H1 (cell line): ENCODE data around the gene RGS6. TPM values are rescaled to one million over a fixed set of nuclear protein-coding genes. Genes with fewer than 3 reads are reported as not detected.

Experiments
- CTCF ChIA-PET: fragments of 300-600 bp; sonication (Branson Sonifier 250); formaldehyde crosslinking; loops from one replicate; lab custom pipeline; 2021; ENCODE audit not compliant: partially characterized antibody; lab: Charles Lee
- POLR2A ChIA-PET: fragments of 300-600 bp; sonication (Branson Sonifier 250); formaldehyde crosslinking; loops from one replicate; lab custom pipeline; 2021; ENCODE audit warnings: inconsistent platforms; ENCODE audit not compliant: partially characterized antibody; lab: Charles Lee
- DNase-seq, 2 experiments: peaks; one replicate each; pipeline versions ENCODE4 v3.0.0 to v3.0.0-alpha.2; 2010 to 2022; ENCODE audit warnings: low spot score in 2 of 2, low read depth in 1 of 2, mixed read lengths in 1 of 2
- FAIRE-seq: peaks from 2 replicates; lab custom pipeline; 2011; peaks lifted over from hg19 to GRCh38; lab: Jason Lieb, UNC
- H2AFZ ChIP-seq: 2 replicates; pipeline ENCODE4 v1.8.1; 2012; ENCODE audit warnings: low read length, inconsistent platforms
- H2AK5ac ChIP-seq: 2 replicates; pipeline ENCODE4 v1.6.1; 2013; ENCODE audit warnings: low read depth, low read length
- H2BK120ac ChIP-seq: replicated peaks from 2 replicates; pipeline ENCODE3; 2013; ENCODE audit warnings: low read depth, low read length, inconsistent platforms
- H2BK12ac ChIP-seq: 2 replicates; pipeline ENCODE4 v1.6.1; 2013; ENCODE audit warnings: low read depth, low read length
- H2BK15ac ChIP-seq: 2 replicates; pipeline ENCODE4 v1.6.1; 2013; ENCODE audit warnings: low read length
- H2BK20ac ChIP-seq: 2 replicates; pipeline ENCODE4 v1.6.1; 2013; ENCODE audit warnings: low read length
- H2BK5ac ChIP-seq: 2 replicates; pipeline ENCODE4 v1.6.1; 2013; ENCODE audit warnings: low read depth, low read length
- H3K14ac ChIP-seq: 2 replicates; pipeline ENCODE4 v1.6.1; 2013; ENCODE audit warnings: inconsistent platforms; ENCODE audit not compliant: insufficient read length
- H3K18ac ChIP-seq: 2 replicates; pipeline ENCODE4 v1.6.1; 2013; ENCODE audit warnings: low read length; ENCODE audit errors: extremely low read depth
- H3K23ac ChIP-seq: 2 replicates; pipeline ENCODE4 v1.6.1; 2013; ENCODE audit warnings: inconsistent platforms; ENCODE audit not compliant: insufficient read length
- H3K23me2 ChIP-seq: 2 replicates; pipeline ENCODE4 v1.6.1; 2013; ENCODE audit warnings: low read depth, low read length
- H3K27ac ChIP-seq: 2 replicates; pipeline ENCODE4 v1.6.1; 2011; ENCODE audit warnings: low read depth, low read length, inconsistent platforms
- H3K27me3 ChIP-seq, 4 experiments: replicated peaks in 1 of 4; 1 replicate in 1 of 4; 2 replicates in 3 of 4; pipeline versions ENCODE4 v1.6.1 to v1.8.1; 2011 to 2013; ENCODE audit warnings: low read length in 3 of 4, mild to moderate bottlenecking in 3 of 4, inconsistent platforms in 2 of 4, mixed read lengths in 2 of 4, moderate library complexity in 1 of 4; ENCODE audit not compliant: control insufficient read depth in 3 of 4, insufficient read depth in 3 of 4; ENCODE audit errors: extremely low read depth in 1 of 4
- H3K36me3 ChIP-seq, 4 experiments: 2 replicates each; pipeline versions ENCODE4 v1.6.1 to v1.8.1; 2011 to 2013; ENCODE audit warnings: mild to moderate bottlenecking in 4 of 4, low read length in 3 of 4, moderate library complexity in 2 of 4, control low read depth in 1 of 4, inconsistent platforms in 1 of 4; ENCODE audit not compliant: insufficient read depth in 4 of 4, control insufficient read depth in 2 of 4
- H3K4ac ChIP-seq: replicated peaks from 2 replicates; pipeline ENCODE3; 2013; ENCODE audit warnings: low read length, low read depth, mixed read lengths, inconsistent platforms; ENCODE audit not compliant: insufficient read length
- H3K4me1 ChIP-seq, 4 experiments: replicated peaks in 1 of 4; 1 replicate in 1 of 4; 2 replicates in 3 of 4; pipeline versions ENCODE4 v1.6.1 to v1.8.1; 2011 to 2013; ENCODE audit warnings: low read length in 3 of 4, inconsistent platforms in 2 of 4, mixed read lengths in 1 of 4; ENCODE audit not compliant: insufficient read depth in 4 of 4, control insufficient read depth in 3 of 4
- H3K4me2 ChIP-seq, 2 experiments: 2 replicates each; pipeline versions ENCODE4 v1.6.1 to v1.8.1; 2011 to 2013; ENCODE audit warnings: low read depth in 2 of 2, low read length in 2 of 2, control low read depth in 1 of 2, inconsistent platforms in 1 of 2, mild to moderate bottlenecking in 1 of 2; ENCODE audit not compliant: insufficient read depth in 1 of 2
- H3K4me3 ChIP-seq, 4 experiments: fragments of 200-600, 300-600 bp in 1 of 4; sonication (generic), shearing (Covaris generic), sonication (Bioruptor Twin) in 1 of 4; 2 replicates each; pipeline versions ENCODE4 v1.5.1 to v1.8.1; 2011 to 2016; ENCODE audit warnings: low read length in 4 of 4, low read depth in 3 of 4, control low read depth in 2 of 4, inconsistent platforms in 2 of 4, mild to moderate bottlenecking in 2 of 4, mixed read lengths in 1 of 4, moderate library complexity in 1 of 4; ENCODE audit not compliant: insufficient read depth in 2 of 4; ENCODE audit errors: extremely low read depth in 1 of 4
- H3K56ac ChIP-seq: replicated peaks from 2 replicates; pipeline ENCODE3; 2013; ENCODE audit warnings: low read depth, mild to moderate bottlenecking, mixed read lengths, low read length, inconsistent platforms; ENCODE audit not compliant: insufficient read length
- H3K79me1 ChIP-seq: 2 replicates; pipeline ENCODE4 v1.6.1; 2013; ENCODE audit warnings: low read depth, low read length, control low read depth
- H3K79me2 ChIP-seq, 2 experiments: 2 replicates each; pipeline versions ENCODE4 v1.6.1 to v1.8.1; 2012 to 2013; ENCODE audit warnings: low read length in 2 of 2, mild to moderate bottlenecking in 2 of 2, inconsistent platforms in 1 of 2; ENCODE audit not compliant: insufficient read depth in 2 of 2, control insufficient read depth in 1 of 2
- H3K9ac ChIP-seq, 4 experiments: replicated peaks in 1 of 4; 1 replicate in 1 of 4; 2 replicates in 3 of 4; pipeline versions ENCODE4 v1.6.1 to v1.8.1; 2011 to 2013; ENCODE audit warnings: low read depth in 3 of 4, low read length in 3 of 4, control low read depth in 2 of 4, mild to moderate bottlenecking in 2 of 4, moderate library complexity in 2 of 4, inconsistent platforms in 1 of 4; ENCODE audit errors: extremely low read depth in 1 of 4
- H3K9me3 ChIP-seq, 2 experiments: 2 replicates each; pipeline versions ENCODE4 v1.6.1 to v1.8.1; 2012 to 2013; ENCODE audit warnings: mild to moderate bottlenecking in 2 of 2, moderate library complexity in 2 of 2, control low read depth in 1 of 2, inconsistent platforms in 1 of 2, low read depth in 1 of 2, low read length in 1 of 2, mixed read lengths in 1 of 2; ENCODE audit not compliant: insufficient read depth in 2 of 2
- H4K20me1 ChIP-seq, 2 experiments: replicated peaks in 1 of 2; 2 replicates each; pipeline versions ENCODE3 to v1.8.1; 2011 to 2013; ENCODE audit warnings: inconsistent platforms in 2 of 2, low read length in 2 of 2, mild to moderate bottlenecking in 1 of 2; ENCODE audit not compliant: insufficient read depth in 2 of 2, control insufficient read depth in 1 of 2
- H4K5ac ChIP-seq: 2 replicates; pipeline ENCODE4 v1.6.1; 2013; ENCODE audit warnings: low read length, low read depth, mixed read lengths, inconsistent platforms; ENCODE audit not compliant: insufficient read length
- H4K8ac ChIP-seq: 2 replicates; pipeline ENCODE4 v1.8.0; 2013; ENCODE audit warnings: mild to moderate bottlenecking, moderate library complexity, low read length, inconsistent platforms; ENCODE audit not compliant: insufficient read depth; ENCODE audit errors: extremely low read depth
- H4K91ac ChIP-seq: replicated peaks from 2 replicates; pipeline ENCODE3; 2013; ENCODE audit warnings: low read length, mixed read lengths, inconsistent platforms; ENCODE audit not compliant: insufficient read length
- ASH2L ChIP-seq: fragments of 200-600, 300-600 bp; sonication (generic); IDR thresholded peaks from one replicate; pipeline ENCODE4 v1.7.1; 2017; ENCODE audit warnings: low read length
- CHD2 ChIP-seq: IDR thresholded peaks from 2 replicates; pipeline ENCODE4 v1.6.1; 2012; ENCODE audit warnings: low read length, improper control_type of control experiment
- EGR1 ChIP-seq: IDR thresholded peaks from 2 replicates; pipeline ENCODE4 v1.6.1; 2011; ENCODE audit warnings: low read depth, low read length, borderline replicate concordance
- KDM1A ChIP-seq: fragments of 200-600, 300-600 bp; sonication (generic); IDR thresholded peaks from 2 replicates; pipeline ENCODE4 v1.7.1; 2016; ENCODE audit warnings: mild to moderate bottlenecking, low read length, borderline replicate concordance
- NANOG ChIP-seq: IDR thresholded peaks from 2 replicates; pipeline ENCODE4 v1.6.1; 2011; ENCODE audit warnings: low read length, low read depth, mild to moderate bottlenecking, inconsistent platforms; ENCODE audit not compliant: insufficient read depth, poor library complexity, severe bottlenecking
- NRF1 ChIP-seq: IDR thresholded peaks from 2 replicates; pipeline ENCODE4 v1.6.1; 2011; ENCODE audit warnings: mild to moderate bottlenecking, low read depth, low read length, improper control_type of control experiment
- POLR2A ChIP-seq, 2 experiments: IDR thresholded peaks; 1 replicate in 1 of 2; 2 replicates in 1 of 2; pipeline ENCODE4 v1.6.1; 2011; ENCODE audit warnings: low read depth in 2 of 2, low read length in 2 of 2, mild to moderate bottlenecking in 2 of 2; ENCODE audit errors: control extremely low read depth in 1 of 2
- POU5F1 ChIP-seq: IDR thresholded peaks from 2 replicates; pipeline ENCODE4 v1.6.1; 2011; ENCODE audit warnings: low read depth, mild to moderate bottlenecking, low read length, moderate library complexity
- RFX5 ChIP-seq: IDR thresholded peaks from 2 replicates; pipeline ENCODE4 v1.6.1; 2011; ENCODE audit warnings: low read depth, low read length, improper control_type of control experiment, borderline replicate concordance
- SIN3A ChIP-seq, 2 experiments: IDR thresholded peaks in 1 of 2; conservative IDR thresholded peaks in 1 of 2; 2 replicates each; pipeline ENCODE4 v1.6.1; 2011 to 2012; ENCODE audit warnings: low read length in 2 of 2, improper control_type of control experiment in 1 of 2, low read depth in 1 of 2, mild to moderate bottlenecking in 1 of 2
- SP1 ChIP-seq: IDR thresholded peaks from 2 replicates; pipeline ENCODE4 v1.6.1; 2011; ENCODE audit warnings: low read depth, low read length
- USF2 ChIP-seq: IDR thresholded peaks from 2 replicates; pipeline ENCODE4 v1.6.1; 2011; ENCODE audit warnings: low read length, improper control_type of control experiment
- WGBS, 2 experiments: shearing (Covaris generic) in 1 of 2; methylation state at CpG; one replicate each; pipeline versions ENCODE4 v1.1.6 to v1.1.7; 2013 to 2015; ENCODE audit warnings: low lambda C conversion rate in 2 of 2, mixed read lengths in 2 of 2, inconsistent platforms in 1 of 2, low coverage in 1 of 2, missing lambda C conversion rate in 1 of 2; ENCODE audit not compliant: insufficient replicate concordance in 2 of 2, insufficient coverage in 1 of 2, insufficient read length in 1 of 2; ENCODE audit errors: extremely low coverage in 1 of 2, missing lambda C conversion rate in 1 of 2; 5-methylcytosine and 5-hydroxymethylcytosine counted together
- polyA plus RNA-seq, 7 experiments: library from polyadenylated mRNA; depleted of rRNA in 3 of 7; stranded (reverse) in 5 of 7; unstranded in 2 of 7; fragments of >200 nt in 5 of 7; fragments of 200-250 nt in 2 of 7; gene quantifications; 1 replicate in 5 of 7; 2 replicates in 1 of 7; 4 replicates in 1 of 7; pipeline versions ENCODE4 v1.2.1 to v1.2.3, GENCODE V29; 2011 to 2013; ENCODE audit warnings: missing spikeins in 2 of 7, mixed read lengths in 2 of 7
- total RNA-seq: library from RNA; stranded (reverse); fragmentation: NEBNext Ultra II Directional; extraction: Animal tissue kit (Norgen Biotek cat#: 25700); gene quantifications from 2 replicates; pipeline ENCODE4 v1.2.1, GENCODE V29; 2021

RGS6 gene
- total and polyA plus RNA-seq, 2 of the 8 experiments (the other 6 are each of a cell fraction or from before 2014, with no cell fraction given), result 0.26 to 1.1 TPM

- no peak overlapping the region for H2BK5ac ChIP-seq
- H4K5ac ChIP-seq, result no peak overlapping the region
- H3K36me3 ChIP-seq, result no peaks in the 10 kb centered on the region
- H2AFZ ChIP-seq, result no peak overlapping the region
- peaks cover 3 to 11% (median 7%) of the 10 kb centered on the region in 4 experiments; a peak in 5 of 7 replicates for H3K4me1 ChIP-seq
- H2BK15ac ChIP-seq, result no peak overlapping the region
- DNase-seq, result no peak
- no peak overlapping the region for H3K4me2 ChIP-seq
- no peak overlapping the region for H3K14ac ChIP-seq
- WGBS, 2 experiments, result 94% methylated on average over 5 of the region's 5 CpGs; no CpG with 5 or more reads in 1 of the 2 experiments
- H2BK120ac ChIP-seq, result no peak overlapping the region
- H3K56ac ChIP-seq, result no peak overlapping the region
- no peak overlapping the region for H2BK12ac ChIP-seq
- H3K23me2 ChIP-seq, result no peaks in the 10 kb centered on the region
- no peaks in the 10 kb centered on the region for H3K27me3 ChIP-seq
- H3K27ac ChIP-seq, result no peak overlapping the region
- H3K4me3 ChIP-seq, result no peak overlapping the region
- no peak overlapping the region for H4K91ac ChIP-seq
- FAIRE-seq, result no peak
- H3K79me2 ChIP-seq, result no peaks in the 10 kb centered on the region
- no peak overlapping the region for H2BK20ac ChIP-seq
- CTCF ChIA-PET, result interaction anchor here (0.7 to 1.6 kb wide), 9 partner anchors 8 to 51 kb away, joined by 3 to 6 read pairs (median 4); no protein-coding TSS in a partner anchor
- POLR2A ChIA-PET, result interaction anchor here (1.0 to 1.3 kb wide), 2 partner anchors 18 to 199 kb away, joined by 3 to 4 read pairs; no protein-coding TSS in a partner anchor
- no peak overlapping the region for H4K8ac ChIP-seq
- no peaks in the 10 kb centered on the region for H3K9me3 ChIP-seq
- H3K79me1 ChIP-seq, result no peaks in the 10 kb centered on the region
- no peak overlapping the region for H3K4ac ChIP-seq
- H3K18ac ChIP-seq, result no peak overlapping the region
- no peak overlapping the region for H2AK5ac ChIP-seq
- H3K23ac ChIP-seq, result no peak overlapping the region
- no peaks in the 10 kb centered on the region for H4K20me1 ChIP-seq
- H3K9ac ChIP-seq, result no peak overlapping the region
- no peak for TF ChIP-seq SP1
- no peak for TF ChIP-seq NRF1
- TF ChIP-seq NANOG, result no peak
- no peak for TF ChIP-seq KDM1A
- TF ChIP-seq CHD2, result no peak
- TF ChIP-seq ASH2L, result no peak
- TF ChIP-seq SIN3A (conservative IDR thresholded peaks at IDR 0.05 in 1 of 2, IDR thresholded peaks at IDR 0.05 in 1 of 2; ENCODE audit: low read depth in 1 of 2, low read length in 2 of 2), result no peak
- TF ChIP-seq USF2, result no peak
- TF ChIP-seq EGR1, result no peak
- TF ChIP-seq POLR2A (IDR thresholded peaks at IDR 0.05; ENCODE audit: control extremely low read depth in 1 of 2, low read depth in 2 of 2, low read length in 2 of 2), result no peak
- TF ChIP-seq RFX5, result no peak
- TF ChIP-seq POU5F1, result no peak
Observed at GRCh38 chr14:72558721-72559120, 626.5 kb downstream of the RGS6 start.
